OCI-LY1 (cell line): ENCODE data around the gene CMIP.

ENCODE experiments used
- H2AFZ ChIP-seq: fragments of 200-600 bp; sonication (generic), shearing (Covaris generic); 2 replicates; pipeline ENCODE4 v1.6.0; 2014; ENCODE audit warnings: antibody characterized with exemption, mild to moderate bottlenecking, low read length
- H3F3A ChIP-seq: fragments of 200-600 bp; sonication (generic), shearing (Covaris generic); 2 replicates; pipeline ENCODE4 v1.6.0; 2014; ENCODE audit warnings: mild to moderate bottlenecking, antibody characterized with exemption, low read length, moderate library complexity; ENCODE audit not compliant: insufficient read depth
- H3K27ac ChIP-seq: fragments of 200-600 bp; sonication (generic); 2 replicates; pipeline ENCODE4 v1.5.1; 2014; ENCODE audit warnings: low read length, mixed run types, mild to moderate bottlenecking, low read depth; ENCODE audit not compliant: poor library complexity, severe bottlenecking
- H3K27me3 ChIP-seq: fragments of 200-600 bp; sonication (generic); 2 replicates; pipeline ENCODE4 v1.6.0; 2014; ENCODE audit warnings: antibody characterized with exemption, mild to moderate bottlenecking, low read length, moderate library complexity; ENCODE audit not compliant: insufficient read depth
- H3K36me3 ChIP-seq: fragments of 200-600 bp; sonication (generic); 2 replicates; pipeline ENCODE4 v1.6.1; 2014; ENCODE audit warnings: mild to moderate bottlenecking, antibody characterized with exemption, low read length, moderate library complexity, mixed read lengths; ENCODE audit not compliant: insufficient read depth
- H3K4me1 ChIP-seq: fragments of 200-600 bp; sonication (generic); 2 replicates; pipeline ENCODE4 v1.5.1; 2014; ENCODE audit warnings: mild to moderate bottlenecking, low read length, moderate library complexity; ENCODE audit not compliant: insufficient read depth, severe bottlenecking
- H3K4me2 ChIP-seq: fragments of 200-600 bp; sonication (generic), shearing (Covaris generic); 2 replicates; pipeline ENCODE4 v1.6.1; 2014; ENCODE audit warnings: low read length
- H3K4me3 ChIP-seq: fragments of 200-600 bp; sonication (generic); 2 replicates; pipeline ENCODE4 v1.5.1; 2014; ENCODE audit warnings: low read length, low read depth, mild to moderate bottlenecking, mixed read lengths; ENCODE audit not compliant: poor library complexity, severe bottlenecking
- H3K79me2 ChIP-seq: fragments of 200-600 bp; shearing (Covaris generic); 2 replicates; pipeline ENCODE4 v1.6.1; 2016; ENCODE audit warnings: mixed run types, low read length, mixed read lengths; ENCODE audit not compliant: insufficient read depth
- H3K9ac ChIP-seq: fragments of 200-600 bp; sonication (generic), shearing (Covaris generic); 2 replicates; pipeline ENCODE4 v1.6.1; 2014; ENCODE audit warnings: mild to moderate bottlenecking, low read length, mixed read lengths
- H3K9me2 ChIP-seq: fragments of 200-600 bp; sonication (generic), shearing (Covaris generic); 2 replicates; pipeline ENCODE4 v1.6.1; 2014; ENCODE audit warnings: low read depth, mild to moderate bottlenecking, low read length, mixed read lengths
- H3K9me3 ChIP-seq: fragments of 200-600 bp; shearing (Covaris generic); 2 replicates; pipeline ENCODE4 v1.6.1; 2014; ENCODE audit warnings: low read length, mixed read lengths
- H4K20me1 ChIP-seq: fragments of 200-600 bp; sonication (generic), shearing (Covaris generic); 2 replicates; pipeline ENCODE4 v1.6.0; 2016; ENCODE audit warnings: mild to moderate bottlenecking, low read length; ENCODE audit not compliant: insufficient read depth
- CTCF ChIP-seq: fragments of 200-600 bp; sonication (generic), shearing (Covaris generic); IDR thresholded peaks from 2 replicates; pipeline ENCODE4 v1.5.1; 2017; ENCODE audit warnings: mild to moderate bottlenecking, antibody characterized with exemption, low read length, moderate library complexity, mixed read lengths
- EZH2 ChIP-seq: fragments of 200-600 bp; sonication (generic), shearing (Covaris generic); IDR thresholded peaks from 2 replicates; pipeline ENCODE4 v1.8.0; 2017; ENCODE audit warnings: borderline replicate concordance, mixed run types, mild to moderate bottlenecking, antibody characterized with exemption, low read length, moderate library complexity, mixed read lengths

The CMIP gene

GRCh38 chr16:81537721-81538561, 93.3 kb downstream of the CMIP start:
- Histone ChIP-seq H4K20me1 (no peaks in the 10 kb centered on the region), H3K4me1 (peaks cover 12% of the 10 kb centered on the region), H3K9ac (no peak overlapping the region), H3K4me3 (no peak overlapping the region), H3K4me2 (no peak overlapping the region), H3K9me3 (no peaks in the 10 kb centered on the region), H2AFZ (no peak overlapping the region), H3K9me2 (no peaks in the 10 kb centered on the region), H3F3A (no peaks in the 10 kb centered on the region), H3K27ac (no peak overlapping the region), H3K36me3 (peaks cover 12% of the 10 kb centered on the region; the same call in 1 of the 2 replicates), H3K79me2 (peaks cover 20% of the 10 kb centered on the region), H3K27me3 (no peaks in the 10 kb centered on the region)
- TF ChIP-seq EZH2 (no peak), CTCF (no peak)

GRCh38 chr16:81539009-81539758, 94.6 kb downstream of the CMIP start:
- Histone ChIP-seq H3F3A (no peaks in the 10 kb centered on the region), H3K27ac (no peak overlapping the region), H3K4me3 (no peak overlapping the region), H3K36me3 (peaks cover 12% of the 10 kb centered on the region; the same call in 1 of the 2 replicates), H4K20me1 (no peaks in the 10 kb centered on the region), H3K79me2 (peaks cover 16% of the 10 kb centered on the region), H2AFZ (no peak overlapping the region), H3K9ac (no peak overlapping the region), H3K9me2 (no peaks in the 10 kb centered on the region), H3K4me1 (peaks cover 24% of the 10 kb centered on the region), H3K9me3 (no peaks in the 10 kb centered on the region), H3K27me3 (no peaks in the 10 kb centered on the region), H3K4me2 (no peak overlapping the region)
- no peak for TF ChIP-seq EZH2
- TF ChIP-seq CTCF, result no peak

GRCh38 chr16:81539759-81540472, 95.3 kb downstream of the CMIP start:
- H3K4me2 ChIP-seq, result no peak overlapping the region
- TF ChIP-seq EZH2 (no peak), CTCF (no peak)
- no peaks in the 10 kb centered on the region for H4K20me1 ChIP-seq
- H3K4me3 ChIP-seq, result no peak overlapping the region
- H3K9me2 ChIP-seq, result no peaks in the 10 kb centered on the region
- peaks cover 31% of the 10 kb centered on the region for H3K4me1 ChIP-seq
- no peak overlapping the region for H3K9ac ChIP-seq
- H3K27me3 ChIP-seq, result no peaks in the 10 kb centered on the region
- no peaks in the 10 kb centered on the region for H3K9me3 ChIP-seq
- no peaks in the 10 kb centered on the region for H3F3A ChIP-seq
- no peak overlapping the region for H2AFZ ChIP-seq
- peaks cover 12% of the 10 kb centered on the region; the same call in 1 of the 2 replicates for H3K36me3 ChIP-seq
- no peak overlapping the region for H3K27ac ChIP-seq
- H3K79me2 ChIP-seq, result peaks cover 13% of the 10 kb centered on the region; the same call in 1 of the 2 replicates
